Hematopoietic multipotent progenitor cell treated with erythropoietin and hydrocortisone succinate and interleukin-3 and kit ligand, for 6 days (in vitro differentiated cells): Measurements from ENCODE around the gene GATA1.

Source experiments
- DNase-seq: peaks from one replicate; pipeline ENCODE4 v3.0.0-alpha.2; 2015

Gene GATA1

DNA sequence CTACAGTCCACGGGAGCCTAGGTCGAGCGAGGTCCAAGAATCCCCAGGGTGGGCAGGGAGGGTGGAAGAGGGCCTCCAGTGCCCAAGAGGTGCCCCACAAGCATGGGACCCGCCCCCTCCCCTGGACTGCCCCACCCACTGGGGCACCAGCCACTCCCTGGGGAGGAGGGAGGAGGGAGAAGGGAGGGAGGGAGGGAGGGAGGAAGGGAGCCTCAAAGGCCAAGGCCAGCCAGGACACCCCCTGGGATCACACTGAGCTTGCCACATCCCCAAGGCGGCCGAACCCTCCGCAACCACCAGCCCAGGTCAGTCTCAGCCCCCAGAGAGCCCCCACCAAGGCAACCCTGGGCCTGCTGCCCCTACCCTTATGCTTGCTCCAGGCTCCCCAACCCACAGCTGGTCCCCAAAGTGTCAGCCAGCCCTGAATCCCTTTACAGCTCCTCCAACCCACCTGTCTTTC, at the start of gene GATA1:
GATA1 (plus strand) TSS at position 250 of the 460 bp plus-strand sequence. CDS start 4,520 bp downstream, outside the sequence.
- peak; percentile 86 for DNase-seq

DNA sequence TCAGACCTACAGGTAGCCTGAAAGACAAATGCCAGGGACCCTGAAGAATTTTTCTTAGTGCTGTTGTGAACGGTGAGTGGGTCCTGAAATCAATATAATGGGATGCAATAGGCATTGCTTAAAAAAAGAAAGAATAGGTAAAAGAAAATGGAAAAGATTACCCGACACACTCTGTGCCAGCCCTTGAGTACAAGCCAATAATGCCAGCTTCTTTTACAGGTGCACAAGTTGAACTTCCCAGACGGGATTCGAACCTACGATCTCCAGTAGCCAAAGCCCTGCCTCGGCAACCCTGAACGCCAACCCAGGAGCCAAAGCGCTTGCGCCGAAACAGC, 49.5 kb upstream of the GATA1 start:
- no peak for DNase-seq

DNA sequence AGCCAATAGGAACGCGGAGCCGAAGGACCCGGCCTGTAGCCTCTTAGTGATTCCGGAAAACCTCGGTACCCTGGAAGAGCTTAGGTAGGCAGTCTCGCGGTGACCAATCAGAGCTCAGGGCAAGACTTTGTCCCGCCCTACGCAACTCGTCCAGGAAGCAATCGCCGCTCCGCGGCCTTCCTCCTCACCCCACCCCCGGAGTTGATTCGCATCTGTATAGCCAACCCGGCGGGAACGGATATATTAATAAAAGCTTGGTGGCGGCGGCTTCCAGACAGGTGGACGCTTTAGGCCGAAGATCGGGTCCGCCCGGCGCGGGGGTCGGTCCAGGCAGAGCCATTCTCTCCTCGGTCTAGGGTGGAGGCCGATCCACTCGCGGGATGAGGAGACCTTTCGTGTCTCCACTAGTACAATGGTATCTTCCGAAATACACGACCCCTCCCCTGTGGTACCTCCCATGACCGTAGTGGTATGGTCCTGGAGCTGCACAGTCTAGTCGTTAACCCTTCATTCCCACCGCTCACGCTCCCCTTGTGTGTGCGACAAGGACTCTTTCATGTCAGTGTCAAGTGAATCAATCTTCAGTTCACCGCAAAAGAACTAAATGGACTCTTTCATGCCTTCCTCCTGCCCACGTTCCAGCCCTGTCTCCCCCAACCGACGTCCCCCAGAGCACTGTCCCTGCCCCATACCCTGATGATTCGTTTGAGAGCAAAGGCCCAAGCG, 49.0 kb upstream of the GATA1 start:
- peak; percentile 97 for DNase-seq

DNA sequence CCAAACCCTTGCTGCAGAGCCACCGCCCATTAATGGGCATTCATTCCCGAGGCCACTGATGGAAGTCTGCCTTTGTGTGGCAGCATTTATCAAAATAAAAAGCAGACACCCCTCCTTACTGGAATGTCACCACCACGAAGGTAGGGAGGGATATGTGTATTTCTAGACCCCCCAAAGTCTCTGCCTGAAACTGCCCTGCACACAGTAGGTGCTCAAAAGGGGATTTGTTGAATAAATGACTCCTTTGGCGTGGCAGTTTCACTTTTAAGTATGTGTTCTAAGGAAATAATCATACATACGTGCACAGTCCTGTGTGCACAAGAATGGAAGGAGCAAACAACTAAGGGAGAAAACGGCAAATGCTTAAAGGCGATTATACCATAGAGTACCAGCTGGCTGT, 48.5 kb upstream of the GATA1 start:
- no peak for DNase-seq

DNA sequence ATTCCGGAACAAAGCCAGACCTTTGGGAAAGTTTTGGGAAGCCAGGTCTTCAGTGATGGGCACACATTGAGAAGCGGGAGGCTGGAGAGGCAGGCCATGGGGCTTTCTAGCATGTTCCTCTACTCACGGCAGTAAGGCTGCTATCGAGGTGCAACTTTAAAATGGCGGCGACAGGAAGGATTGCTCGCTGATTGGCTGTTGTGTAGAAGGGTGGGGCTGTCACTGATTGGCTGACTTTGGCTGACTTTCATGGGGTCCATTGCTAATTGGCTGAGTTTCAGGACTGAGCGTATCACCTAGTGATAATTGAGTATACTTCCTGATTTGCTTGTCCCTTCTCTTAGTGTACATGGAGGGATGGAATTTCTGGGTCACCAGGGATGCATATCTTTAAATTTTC, 44.6 kb upstream of the GATA1 start:
- no peak for DNase-seq

DNA sequence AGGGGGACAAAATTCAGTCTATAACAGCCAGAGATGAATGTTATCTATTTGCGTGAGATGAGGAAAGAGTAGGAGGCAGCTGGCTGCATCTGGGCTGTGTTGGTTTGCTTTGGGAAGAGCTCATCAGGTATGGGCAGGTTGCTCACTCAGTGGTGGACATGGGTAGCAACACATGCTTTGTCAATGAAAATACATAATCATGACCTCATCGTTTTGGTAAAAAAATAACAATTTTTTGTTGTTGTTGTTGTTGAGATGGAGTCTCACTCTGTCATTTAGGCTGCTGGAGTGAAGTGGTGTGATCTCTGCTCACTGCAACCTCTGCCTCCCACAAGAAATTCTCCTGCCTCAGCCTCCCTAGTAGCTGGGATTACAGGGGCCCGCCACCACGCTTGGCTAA, 41.2 kb upstream of the GATA1 start:
- DNase-seq: no peak

DNA sequence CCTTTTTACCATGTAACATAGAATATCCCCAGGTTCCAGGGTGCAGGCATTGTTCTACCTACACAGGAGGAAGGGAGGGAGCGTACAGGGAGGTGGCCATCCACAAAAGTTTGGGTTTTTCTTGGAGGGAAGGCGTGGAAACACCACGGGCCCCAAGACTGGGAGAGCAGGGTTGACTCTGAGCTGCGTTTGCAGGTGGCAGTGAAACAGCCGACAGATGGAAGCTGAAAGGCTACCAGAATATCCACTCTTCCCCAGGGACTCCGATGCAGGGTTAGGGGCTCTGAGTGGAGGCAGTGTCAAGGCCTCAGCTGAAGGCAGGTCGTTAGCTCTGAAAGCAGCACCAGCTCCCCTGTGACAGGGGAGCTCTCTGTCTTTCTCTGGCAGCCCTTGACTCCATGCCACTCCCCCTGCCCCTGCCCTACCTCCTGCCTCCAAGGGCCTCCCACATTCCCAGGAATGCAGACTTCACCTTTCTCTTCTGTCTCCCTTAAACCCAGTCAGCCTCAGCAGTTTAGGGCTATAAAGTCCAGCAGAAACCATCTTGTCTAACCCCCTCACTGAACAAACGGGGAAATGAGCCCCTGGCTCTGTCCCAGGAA, 38.9 kb upstream of the GATA1 start:
- DNase-seq: no peak

DNA sequence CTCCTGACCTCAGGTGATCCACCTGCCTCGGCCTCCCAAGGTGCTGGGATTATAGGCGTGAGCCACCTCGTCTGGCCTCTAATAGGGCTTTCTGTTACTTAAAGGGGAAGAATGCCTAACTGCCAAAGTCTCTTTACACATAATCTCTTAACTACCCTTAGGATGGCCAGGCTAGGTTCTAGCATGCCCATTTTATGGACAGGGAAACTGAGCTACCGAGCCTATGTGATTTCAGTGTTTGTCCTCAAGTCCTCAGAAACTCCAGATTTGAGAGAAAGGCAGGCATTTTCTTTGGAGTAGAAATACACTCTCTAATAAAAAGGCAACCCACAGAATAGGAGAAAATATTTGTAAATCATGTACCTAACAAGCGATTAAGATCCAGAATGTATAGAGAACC, 37.2 kb upstream of the GATA1 start:
- DNase-seq: no peak

DNA sequence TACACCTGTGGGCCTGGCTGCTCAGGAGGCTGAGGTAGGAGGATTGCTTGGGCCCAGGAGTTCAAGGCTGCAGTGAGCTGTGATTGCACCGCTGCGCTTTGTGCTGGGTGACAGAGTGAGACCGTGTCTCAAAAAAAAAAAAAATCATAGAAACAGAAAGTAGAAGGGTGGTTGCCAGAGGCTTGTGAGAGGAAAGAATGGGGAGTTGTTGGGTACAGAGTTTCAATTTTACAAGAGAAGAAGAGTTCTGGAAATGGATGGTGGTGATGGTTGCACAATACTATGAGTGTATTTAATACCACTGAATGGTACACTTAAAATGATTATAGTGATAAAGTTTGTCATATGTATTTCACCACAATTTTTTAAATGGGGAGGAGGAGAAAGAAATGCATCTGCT, 35.0 kb upstream of the GATA1 start:
- no peak for DNase-seq

DNA sequence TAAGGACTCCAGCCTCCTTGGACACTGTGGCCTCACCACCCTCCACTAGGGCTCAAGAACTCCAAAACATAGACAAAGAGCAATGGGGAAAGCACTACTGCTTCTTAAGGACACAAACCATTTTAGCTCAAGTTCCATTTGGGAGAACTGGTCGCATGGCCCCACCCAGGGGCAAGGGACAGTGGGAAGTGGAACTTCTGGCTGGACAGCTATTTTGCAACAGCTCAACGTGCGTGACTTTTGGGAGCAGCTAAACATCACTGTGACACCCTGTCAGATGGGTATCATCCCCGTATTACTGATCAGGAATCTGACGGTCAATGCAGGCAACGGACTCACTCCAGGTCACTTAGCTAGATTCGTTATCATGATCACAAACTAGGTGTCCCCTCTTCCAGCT, 33.9 kb upstream of the GATA1 start:
- no peak for DNase-seq

DNA sequence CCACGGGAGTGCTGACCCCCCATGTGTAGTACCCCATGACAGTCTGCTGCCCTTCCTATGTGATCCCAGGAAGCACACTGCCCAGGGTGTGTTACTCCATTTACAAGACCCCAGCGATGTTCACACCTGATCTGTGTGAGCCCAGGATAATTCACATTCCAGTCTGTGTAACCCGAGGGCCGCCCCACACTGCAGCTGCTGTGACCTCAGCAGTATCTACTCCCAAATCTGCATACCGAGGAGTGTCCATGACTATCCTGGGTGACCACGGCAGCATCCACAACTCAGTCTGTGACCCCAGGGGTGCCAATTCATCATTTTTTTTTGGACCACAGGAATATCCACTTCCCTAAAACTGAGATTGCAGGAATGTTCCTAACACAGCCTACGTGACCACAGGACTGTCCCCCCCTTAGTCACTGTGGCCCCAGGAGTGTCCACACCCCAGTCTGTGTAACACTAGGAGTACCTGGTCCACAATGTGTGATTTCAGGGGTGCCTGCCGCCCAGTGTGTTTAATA, 32.6 kb upstream of the GATA1 start:
- DNase-seq: no peak

DNA sequence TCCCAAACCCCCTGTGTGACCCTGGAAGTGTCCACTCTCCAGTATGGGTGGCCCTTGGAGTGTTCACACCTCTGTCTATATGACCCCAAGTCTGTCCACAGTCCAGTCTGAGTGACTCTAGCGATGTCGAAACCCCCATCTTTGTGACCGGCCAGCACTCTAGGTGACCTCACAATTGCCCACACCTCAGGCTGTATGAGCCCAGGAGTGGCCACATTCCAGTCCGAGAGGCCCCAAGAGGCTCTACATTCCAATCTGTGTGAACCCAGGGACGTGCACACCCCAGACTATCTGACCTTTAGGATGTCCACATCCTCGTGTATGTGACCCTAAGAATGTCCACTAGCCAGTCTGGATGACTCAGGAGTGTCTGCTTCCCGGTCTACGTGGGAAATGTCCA, 32.2 kb upstream of the GATA1 start:
- DNase-seq: no peak

DNA sequence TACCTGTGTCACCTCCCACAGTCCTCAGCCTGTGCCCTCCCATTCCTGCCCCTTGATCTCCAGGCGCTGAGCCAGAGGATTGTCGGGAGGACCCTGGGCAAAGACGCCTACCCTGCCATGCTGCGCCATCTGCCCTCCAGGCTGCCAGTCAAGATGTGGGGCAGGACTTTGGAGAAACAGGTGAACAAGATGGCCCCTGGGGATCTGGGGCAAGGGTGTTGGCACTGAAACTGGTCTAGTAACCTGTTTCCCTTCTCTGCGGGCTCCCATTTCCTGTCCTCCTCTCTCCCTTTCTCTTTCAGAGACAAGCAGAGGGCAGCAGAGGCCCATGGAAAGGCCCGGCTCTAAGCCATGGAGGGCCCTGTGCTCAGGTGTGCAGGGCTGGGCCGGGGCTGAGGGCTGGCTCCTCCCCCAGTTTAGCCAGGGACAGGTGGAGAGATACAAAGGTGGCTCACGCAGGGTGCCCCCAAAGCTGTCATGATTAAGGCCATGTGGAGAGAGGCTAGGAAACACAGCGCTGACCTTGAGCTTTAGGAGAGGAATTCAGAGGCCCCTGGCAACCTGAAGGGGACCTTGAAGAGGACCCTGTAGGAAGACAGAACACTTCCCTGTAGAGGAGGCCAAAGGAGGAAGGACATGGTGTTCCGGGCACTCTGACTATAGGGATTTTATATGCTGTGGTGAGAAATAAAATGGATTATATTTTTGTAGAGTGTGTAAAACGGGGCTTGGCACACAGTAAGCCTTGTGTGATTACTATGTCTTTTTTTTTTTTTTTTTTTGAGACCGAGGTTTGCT, 24.5 kb upstream of the GATA1 start, which contains the start of gene GLOD5:
GLOD5 (plus strand) TSS at position 74 of the 798 bp plus-strand sequence; CDS start at position 118, 44 bp downstream.
- peak; percentile 53 for DNase-seq

DNA sequence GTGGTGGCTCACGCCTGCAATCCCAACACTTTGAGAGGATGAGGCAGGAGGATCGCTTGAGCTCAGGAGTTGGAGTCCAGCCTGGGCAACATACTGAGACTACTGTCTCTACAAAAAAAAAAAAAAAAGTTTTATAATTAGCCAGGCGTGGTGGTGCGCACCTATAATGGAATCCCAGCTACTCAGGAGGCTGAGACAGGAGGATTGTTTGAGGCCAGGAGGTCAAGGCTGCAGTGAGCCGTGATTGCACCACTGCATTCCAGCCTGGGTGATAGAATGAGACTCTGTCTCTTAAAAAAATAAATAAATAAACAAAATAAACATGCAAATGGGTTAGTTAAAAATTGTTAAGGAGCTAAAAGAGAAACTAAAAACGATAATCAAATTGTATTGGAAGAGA, 17.2 kb upstream of the GATA1 start:
- no peak for DNase-seq

DNA sequence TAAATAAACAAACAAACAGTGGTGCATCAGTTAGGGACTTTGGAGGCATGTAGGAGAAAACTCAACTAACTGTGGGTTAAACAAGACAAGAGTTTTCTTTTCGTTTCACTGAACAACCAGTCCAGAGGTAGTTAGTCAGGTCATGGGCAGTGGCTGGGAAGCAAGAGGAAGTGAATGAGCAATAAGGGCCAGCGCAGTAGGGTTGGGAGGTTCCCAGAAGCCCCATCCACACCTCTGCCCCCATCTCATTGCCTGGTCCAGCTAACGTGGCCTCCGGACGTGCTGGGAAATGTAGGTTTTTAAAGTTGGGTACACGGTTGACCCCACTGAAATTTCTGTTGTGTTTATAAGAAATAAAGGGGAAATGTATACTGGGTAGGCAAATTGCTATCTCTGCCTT, 16.1 kb upstream of the GATA1 start:
- no peak for DNase-seq

DNA sequence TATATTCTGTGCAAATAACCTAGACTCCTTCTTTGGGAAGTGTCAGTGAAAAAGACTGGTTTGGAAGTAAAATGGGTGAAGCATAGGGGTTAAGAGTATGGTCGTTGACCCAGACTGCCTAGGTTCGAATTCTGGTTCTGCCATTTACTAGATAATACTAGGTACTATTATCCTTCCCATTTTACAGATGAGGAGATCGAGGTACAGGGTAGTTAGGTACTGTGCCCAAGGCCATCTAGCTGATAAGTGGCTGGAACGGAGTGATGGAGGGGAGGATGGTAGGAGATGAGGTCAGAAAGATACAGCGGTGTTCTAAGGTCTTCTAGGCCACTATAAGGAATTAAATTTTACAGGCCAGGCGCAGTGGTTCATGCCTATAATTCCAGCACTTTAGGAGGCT, 13.8 kb upstream of the GATA1 start:
- DNase-seq: no peak

DNA sequence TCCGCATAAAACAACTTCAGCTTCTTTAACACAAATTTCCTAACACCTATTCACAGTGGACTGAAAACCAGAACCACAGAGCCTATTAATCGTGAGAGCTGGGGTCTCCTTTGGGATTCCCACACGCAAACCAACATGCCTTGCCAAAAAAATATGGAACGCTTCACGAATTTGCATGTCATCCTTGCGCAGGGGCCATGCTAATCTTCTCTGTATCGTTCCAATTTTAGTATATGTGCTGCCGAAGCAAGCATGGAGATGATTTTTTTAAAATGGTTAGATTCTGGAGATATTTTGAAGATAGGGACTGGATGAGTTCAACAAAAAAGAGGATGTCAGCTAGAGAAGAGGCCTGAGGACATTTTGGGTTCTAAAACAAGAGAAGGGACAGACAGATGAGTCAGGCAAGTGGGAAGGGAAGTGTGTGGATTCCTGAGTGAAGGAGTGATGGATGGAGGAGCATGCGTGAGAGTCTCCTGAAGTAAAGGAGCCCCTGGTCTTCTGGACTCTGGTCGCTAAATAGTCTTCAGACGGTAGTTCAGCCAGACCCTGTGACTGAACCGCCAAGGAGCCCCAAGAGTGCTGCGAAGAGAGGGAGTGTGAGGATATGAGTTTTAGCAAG, 9.5 kb upstream of the GATA1 start:
- DNase-seq: no peak

DNA sequence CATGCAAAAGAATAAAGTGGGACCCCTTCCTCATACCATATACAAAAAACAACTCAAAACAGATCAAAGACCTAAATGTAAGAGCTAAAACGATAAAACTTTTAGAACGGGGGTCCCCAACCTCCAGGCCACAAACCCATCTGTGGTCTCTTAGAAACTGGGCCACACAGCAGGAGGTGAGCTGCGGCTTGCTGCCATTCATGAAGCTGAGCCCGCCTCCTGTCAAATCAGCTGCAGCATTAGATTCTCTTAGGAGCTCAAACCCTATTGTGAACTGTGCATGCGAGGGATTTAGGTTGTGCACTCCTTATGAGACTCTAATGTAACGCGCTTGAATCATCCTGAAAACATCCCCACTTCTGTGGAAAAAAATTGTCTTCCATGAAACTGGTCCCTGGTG, 7.0 kb upstream of the GATA1 start:
- DNase-seq: no peak

DNA sequence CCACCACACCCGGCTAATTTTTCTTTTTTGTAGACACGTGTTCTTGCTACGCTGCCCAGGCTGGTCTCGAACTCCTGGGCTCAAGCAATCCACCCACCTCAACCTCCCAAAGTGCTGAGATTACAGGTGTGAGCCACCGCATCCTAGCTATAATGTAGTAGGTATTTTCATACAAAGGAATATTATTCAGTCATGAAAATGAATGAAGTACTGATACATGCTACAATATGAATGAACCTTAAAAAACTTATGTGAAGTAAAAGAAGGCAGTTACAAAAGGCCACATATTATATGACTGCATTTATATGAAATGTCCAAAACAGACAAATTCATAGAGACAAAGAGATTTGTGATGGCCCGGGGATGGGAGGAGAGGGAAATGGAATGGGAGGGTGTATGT, 4.7 kb upstream of the GATA1 start:
- DNase-seq: no peak

DNA sequence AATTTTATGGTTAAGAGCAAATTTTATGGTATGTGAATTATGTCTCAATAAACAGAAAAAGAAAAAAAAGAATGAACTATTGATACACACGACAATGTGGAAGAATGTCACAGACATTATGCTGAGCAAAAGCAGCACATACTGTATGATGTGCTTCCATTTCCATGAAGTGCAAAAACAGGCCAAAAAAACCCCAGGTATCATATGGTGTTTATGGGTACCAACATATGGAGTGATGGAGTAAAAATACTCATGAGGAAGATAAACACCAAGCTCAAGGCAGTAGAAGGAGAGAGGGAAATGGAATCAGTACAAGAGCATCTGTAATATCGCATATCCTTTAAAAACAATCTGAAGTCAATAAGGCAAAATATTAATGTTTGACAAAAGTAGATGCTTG, 4.2 kb upstream of the GATA1 start:
- no peak for DNase-seq

DNA sequence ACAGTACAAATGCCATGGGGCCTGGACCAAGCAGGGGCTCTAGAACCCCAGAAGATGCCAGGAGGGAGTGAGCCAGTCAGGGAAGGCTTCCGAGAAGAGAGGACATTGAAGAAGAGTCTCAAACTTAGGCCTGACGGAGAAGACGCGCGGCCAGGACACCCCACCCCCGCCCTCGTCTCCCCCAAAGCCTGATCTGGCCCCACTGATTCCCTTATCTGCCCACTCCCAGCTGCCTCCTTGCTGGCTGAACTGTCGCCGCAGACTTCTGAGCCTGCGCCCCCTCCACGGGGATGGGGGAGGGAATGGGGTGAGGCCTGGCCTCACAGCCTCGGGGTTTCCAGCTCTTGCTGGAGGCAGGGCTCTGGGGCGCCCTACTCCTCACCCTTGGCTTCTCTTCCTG, 3.6 kb upstream of the GATA1 start:
- peak; percentile 93 for DNase-seq

DNA sequence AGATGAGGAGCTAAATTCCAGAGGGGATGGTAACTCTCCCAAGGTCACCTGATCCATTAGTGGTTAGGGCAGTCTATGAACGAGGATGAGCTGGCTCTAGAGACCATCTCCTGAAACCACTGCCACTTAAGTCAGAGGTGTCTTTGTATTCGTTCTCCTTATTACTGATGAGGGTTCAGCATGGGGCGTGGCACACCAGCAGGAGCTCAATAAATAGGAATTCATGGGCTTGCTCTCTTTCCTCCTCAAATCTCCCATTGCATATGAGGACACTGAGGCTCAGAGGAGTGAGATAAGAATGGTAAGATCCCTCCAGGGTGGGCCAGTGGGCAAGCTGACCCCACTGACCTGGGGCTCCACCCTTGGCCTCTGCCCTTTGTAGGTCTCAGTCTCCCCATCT, 1.7 kb upstream of the GATA1 start:
- DNase-seq: peak; percentile 34

DNA sequence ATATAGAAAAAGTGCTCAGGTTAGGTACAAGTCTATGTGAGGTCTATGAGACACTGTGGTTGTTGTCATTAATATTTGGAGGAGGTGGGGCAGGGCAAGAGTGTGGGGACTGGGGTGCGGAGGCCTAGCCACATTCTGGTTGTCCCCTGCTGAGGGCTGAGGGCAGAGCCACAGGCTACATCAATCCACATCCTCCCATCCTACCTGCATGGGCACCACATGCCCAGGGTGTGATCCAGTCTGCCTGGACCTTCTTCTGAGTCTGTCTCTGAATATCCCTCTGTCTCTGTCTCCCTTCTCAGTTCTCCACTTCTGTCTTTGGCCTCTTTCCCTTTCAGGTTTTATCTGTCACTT, 1.2 kb upstream of the GATA1 start:
- DNase-seq: no peak
